H1 (cell line): ENCODE measurements around the gene RBM14. TPM values are rescaled to one million over a fixed set of nuclear protein-coding genes. Genes with fewer than 3 reads are reported as not detected.

Experiments used
- CTCF ChIA-PET: fragments of 300-600 bp; sonication (Branson Sonifier 250); formaldehyde crosslinking; loops from one replicate; lab custom pipeline; 2021; ENCODE audit not compliant: partially characterized antibody; lab: Charles Lee
- POLR2A ChIA-PET: fragments of 300-600 bp; sonication (Branson Sonifier 250); formaldehyde crosslinking; loops from one replicate; lab custom pipeline; 2021; ENCODE audit warnings: inconsistent platforms; ENCODE audit not compliant: partially characterized antibody; lab: Charles Lee
- DNase-seq, 2 experiments: peaks; one replicate each; pipeline versions ENCODE4 v3.0.0 to v3.0.0-alpha.2; 2010 to 2022; ENCODE audit warnings: low spot score in 2 of 2, low read depth in 1 of 2, mixed read lengths in 1 of 2
- FAIRE-seq: peaks from 2 replicates; lab custom pipeline; 2011; peaks lifted over from hg19 to GRCh38; lab: Jason Lieb, UNC
- H2AFZ ChIP-seq: 2 replicates; pipeline ENCODE4 v1.8.1; 2012; ENCODE audit warnings: low read length, inconsistent platforms
- H2AK5ac ChIP-seq: 2 replicates; pipeline ENCODE4 v1.6.1; 2013; ENCODE audit warnings: low read depth, low read length
- H2BK120ac ChIP-seq: replicated peaks from 2 replicates; pipeline ENCODE3; 2013; ENCODE audit warnings: low read depth, low read length, inconsistent platforms
- H2BK12ac ChIP-seq: 2 replicates; pipeline ENCODE4 v1.6.1; 2013; ENCODE audit warnings: low read depth, low read length
- H2BK15ac ChIP-seq: 2 replicates; pipeline ENCODE4 v1.6.1; 2013; ENCODE audit warnings: low read length
- H2BK20ac ChIP-seq: 2 replicates; pipeline ENCODE4 v1.6.1; 2013; ENCODE audit warnings: low read length
- H2BK5ac ChIP-seq: 2 replicates; pipeline ENCODE4 v1.6.1; 2013; ENCODE audit warnings: low read depth, low read length
- H3K14ac ChIP-seq: 2 replicates; pipeline ENCODE4 v1.6.1; 2013; ENCODE audit warnings: inconsistent platforms; ENCODE audit not compliant: insufficient read length
- H3K18ac ChIP-seq: 2 replicates; pipeline ENCODE4 v1.6.1; 2013; ENCODE audit warnings: low read length; ENCODE audit errors: extremely low read depth
- H3K23ac ChIP-seq: 2 replicates; pipeline ENCODE4 v1.6.1; 2013; ENCODE audit warnings: inconsistent platforms; ENCODE audit not compliant: insufficient read length
- H3K23me2 ChIP-seq: 2 replicates; pipeline ENCODE4 v1.6.1; 2013; ENCODE audit warnings: low read depth, low read length
- H3K27ac ChIP-seq: 2 replicates; pipeline ENCODE4 v1.6.1; 2011; ENCODE audit warnings: low read depth, low read length, inconsistent platforms
- H3K27me3 ChIP-seq, 4 experiments: replicated peaks in 1 of 4; 1 replicate in 1 of 4; 2 replicates in 3 of 4; pipeline versions ENCODE4 v1.6.1 to v1.8.1; 2011 to 2013; ENCODE audit warnings: low read length in 3 of 4, mild to moderate bottlenecking in 3 of 4, inconsistent platforms in 2 of 4, mixed read lengths in 2 of 4, moderate library complexity in 1 of 4; ENCODE audit not compliant: control insufficient read depth in 3 of 4, insufficient read depth in 3 of 4; ENCODE audit errors: extremely low read depth in 1 of 4
- H3K36me3 ChIP-seq, 4 experiments: 2 replicates each; pipeline versions ENCODE4 v1.6.1 to v1.8.1; 2011 to 2013; ENCODE audit warnings: mild to moderate bottlenecking in 4 of 4, low read length in 3 of 4, moderate library complexity in 2 of 4, control low read depth in 1 of 4, inconsistent platforms in 1 of 4; ENCODE audit not compliant: insufficient read depth in 4 of 4, control insufficient read depth in 2 of 4
- H3K4ac ChIP-seq: replicated peaks from 2 replicates; pipeline ENCODE3; 2013; ENCODE audit warnings: low read length, low read depth, mixed read lengths, inconsistent platforms; ENCODE audit not compliant: insufficient read length
- H3K4me1 ChIP-seq, 4 experiments: replicated peaks in 1 of 4; 1 replicate in 1 of 4; 2 replicates in 3 of 4; pipeline versions ENCODE4 v1.6.1 to v1.8.1; 2011 to 2013; ENCODE audit warnings: low read length in 3 of 4, inconsistent platforms in 2 of 4, mixed read lengths in 1 of 4; ENCODE audit not compliant: insufficient read depth in 4 of 4, control insufficient read depth in 3 of 4
- H3K4me2 ChIP-seq, 2 experiments: 2 replicates each; pipeline versions ENCODE4 v1.6.1 to v1.8.1; 2011 to 2013; ENCODE audit warnings: low read depth in 2 of 2, low read length in 2 of 2, control low read depth in 1 of 2, inconsistent platforms in 1 of 2, mild to moderate bottlenecking in 1 of 2; ENCODE audit not compliant: insufficient read depth in 1 of 2
- H3K4me3 ChIP-seq, 4 experiments: fragments of 200-600, 300-600 bp in 1 of 4; sonication (generic), shearing (Covaris generic), sonication (Bioruptor Twin) in 1 of 4; 2 replicates each; pipeline versions ENCODE4 v1.5.1 to v1.8.1; 2011 to 2016; ENCODE audit warnings: low read length in 4 of 4, low read depth in 3 of 4, control low read depth in 2 of 4, inconsistent platforms in 2 of 4, mild to moderate bottlenecking in 2 of 4, mixed read lengths in 1 of 4, moderate library complexity in 1 of 4; ENCODE audit not compliant: insufficient read depth in 2 of 4; ENCODE audit errors: extremely low read depth in 1 of 4
- H3K56ac ChIP-seq: replicated peaks from 2 replicates; pipeline ENCODE3; 2013; ENCODE audit warnings: low read depth, mild to moderate bottlenecking, mixed read lengths, low read length, inconsistent platforms; ENCODE audit not compliant: insufficient read length
- H3K79me1 ChIP-seq: 2 replicates; pipeline ENCODE4 v1.6.1; 2013; ENCODE audit warnings: low read depth, low read length, control low read depth
- H3K79me2 ChIP-seq, 2 experiments: 2 replicates each; pipeline versions ENCODE4 v1.6.1 to v1.8.1; 2012 to 2013; ENCODE audit warnings: low read length in 2 of 2, mild to moderate bottlenecking in 2 of 2, inconsistent platforms in 1 of 2; ENCODE audit not compliant: insufficient read depth in 2 of 2, control insufficient read depth in 1 of 2
- H3K9ac ChIP-seq, 4 experiments: replicated peaks in 1 of 4; 1 replicate in 1 of 4; 2 replicates in 3 of 4; pipeline versions ENCODE4 v1.6.1 to v1.8.1; 2011 to 2013; ENCODE audit warnings: low read depth in 3 of 4, low read length in 3 of 4, control low read depth in 2 of 4, mild to moderate bottlenecking in 2 of 4, moderate library complexity in 2 of 4, inconsistent platforms in 1 of 4; ENCODE audit errors: extremely low read depth in 1 of 4
- H3K9me3 ChIP-seq, 2 experiments: 2 replicates each; pipeline versions ENCODE4 v1.6.1 to v1.8.1; 2012 to 2013; ENCODE audit warnings: mild to moderate bottlenecking in 2 of 2, moderate library complexity in 2 of 2, control low read depth in 1 of 2, inconsistent platforms in 1 of 2, low read depth in 1 of 2, low read length in 1 of 2, mixed read lengths in 1 of 2; ENCODE audit not compliant: insufficient read depth in 2 of 2
- H4K20me1 ChIP-seq, 2 experiments: replicated peaks in 1 of 2; 2 replicates each; pipeline versions ENCODE3 to v1.8.1; 2011 to 2013; ENCODE audit warnings: inconsistent platforms in 2 of 2, low read length in 2 of 2, mild to moderate bottlenecking in 1 of 2; ENCODE audit not compliant: insufficient read depth in 2 of 2, control insufficient read depth in 1 of 2
- H4K5ac ChIP-seq: 2 replicates; pipeline ENCODE4 v1.6.1; 2013; ENCODE audit warnings: low read length, low read depth, mixed read lengths, inconsistent platforms; ENCODE audit not compliant: insufficient read length
- H4K8ac ChIP-seq: 2 replicates; pipeline ENCODE4 v1.8.0; 2013; ENCODE audit warnings: mild to moderate bottlenecking, moderate library complexity, low read length, inconsistent platforms; ENCODE audit not compliant: insufficient read depth; ENCODE audit errors: extremely low read depth
- H4K91ac ChIP-seq: replicated peaks from 2 replicates; pipeline ENCODE3; 2013; ENCODE audit warnings: low read length, mixed read lengths, inconsistent platforms; ENCODE audit not compliant: insufficient read length
- CBX5 ChIP-seq: fragments of 300-800, 300-1000 bp; sonication (generic); IDR thresholded peaks from 2 replicates; pipeline ENCODE4 v1.7.1; 2016; ENCODE audit warnings: antibody characterized with exemption, low read length, low read depth
- HDAC6 ChIP-seq: IDR thresholded peaks from one replicate; pipeline ENCODE4 v1.7.1; 2012; ENCODE audit warnings: low read depth, mild to moderate bottlenecking, inconsistent platforms, low read length, moderate library complexity
- JUN ChIP-seq: IDR thresholded peaks from 2 replicates; pipeline ENCODE4 v1.6.1; 2011; ENCODE audit warnings: low read depth, mild to moderate bottlenecking, improper control_type of control experiment, low read length
- KDM5A ChIP-seq: fragments of 200-600 bp; IDR thresholded peaks from 2 replicates; pipeline ENCODE4 v1.7.1; 2012; ENCODE audit warnings: mild to moderate bottlenecking, low read length, inconsistent platforms, mixed read lengths
- PHF8 ChIP-seq: fragments of 200-600 bp; sonication (generic); conservative IDR thresholded peaks from 2 replicates; pipeline ENCODE4 v1.7.1; 2012; ENCODE audit warnings: low read depth, mild to moderate bottlenecking, inconsistent platforms, low read length, moderate library complexity
- RFX5 ChIP-seq: IDR thresholded peaks from 2 replicates; pipeline ENCODE4 v1.6.1; 2011; ENCODE audit warnings: low read depth, low read length, improper control_type of control experiment, borderline replicate concordance
- SRF ChIP-seq: IDR thresholded peaks from 2 replicates; pipeline ENCODE4 v1.6.1; 2011; ENCODE audit warnings: mild to moderate bottlenecking, low read depth, low read length, moderate library complexity
- ZNF274 ChIP-seq: IDR thresholded peaks from 2 replicates; pipeline ENCODE4 v1.7.0; 2012; ENCODE audit warnings: low read length, borderline replicate concordance; ENCODE audit errors: extremely low read depth
- WGBS, 2 experiments: shearing (Covaris generic) in 1 of 2; methylation state at CpG; one replicate each; pipeline versions ENCODE4 v1.1.6 to v1.1.7; 2013 to 2015; ENCODE audit warnings: low lambda C conversion rate in 2 of 2, mixed read lengths in 2 of 2, inconsistent platforms in 1 of 2, low coverage in 1 of 2, missing lambda C conversion rate in 1 of 2; ENCODE audit not compliant: insufficient replicate concordance in 2 of 2, insufficient coverage in 1 of 2, insufficient read length in 1 of 2; ENCODE audit errors: extremely low coverage in 1 of 2, missing lambda C conversion rate in 1 of 2; 5-methylcytosine and 5-hydroxymethylcytosine counted together
- polyA plus RNA-seq, 7 experiments: library from polyadenylated mRNA; depleted of rRNA in 3 of 7; stranded (reverse) in 5 of 7; unstranded in 2 of 7; fragments of >200 nt in 5 of 7; fragments of 200-250 nt in 2 of 7; gene quantifications; 1 replicate in 5 of 7; 2 replicates in 1 of 7; 4 replicates in 1 of 7; pipeline versions ENCODE4 v1.2.1 to v1.2.3, GENCODE V29; 2011 to 2013; ENCODE audit warnings: missing spikeins in 2 of 7, mixed read lengths in 2 of 7
- total RNA-seq: library from RNA; stranded (reverse); fragmentation: NEBNext Ultra II Directional; extraction: Animal tissue kit (Norgen Biotek cat#: 25700); gene quantifications from 2 replicates; pipeline ENCODE4 v1.2.1, GENCODE V29; 2021
- TF ChIP-seq, protein P1 (sequence below): IDR thresholded peaks from 2 replicates; pipeline ENCODE4 v1.6.1; 2012; ENCODE audit warnings: low read length, inconsistent platforms

Gene RBM14
- total and polyA plus RNA-seq, 2 of the 8 experiments (the other 6 are each of a cell fraction or from before 2014, with no cell fraction given), result 67.2 to 142 TPM

DNA sequence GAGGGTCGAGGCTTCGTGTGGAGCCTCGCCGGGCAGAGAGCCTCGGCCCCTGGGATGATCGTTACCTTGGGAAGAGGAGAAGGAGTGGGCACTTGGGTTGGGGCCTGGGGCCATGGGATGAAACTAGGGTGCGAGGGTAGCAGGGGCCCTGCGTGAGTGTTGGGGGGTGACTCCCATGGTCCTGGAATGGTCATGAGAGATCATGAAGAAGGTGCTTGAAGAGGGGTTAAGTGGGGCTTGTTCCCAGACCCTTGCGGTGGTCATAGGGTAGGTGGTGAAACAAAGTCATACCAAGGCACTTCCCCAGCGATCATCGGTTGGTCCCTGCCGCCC is 23.2 kb upstream of the RBM14 start:
- Histone ChIP-seq H3K14ac (no peak overlapping the region), H4K91ac (peak overlapping the region; percentile 50), H2BK20ac (no peak overlapping the region), H3K23ac (no peak overlapping the region), H3K4me2 (peak overlapping the region; percentile 60 to 92), H2BK5ac (peak overlapping the region; percentile 47; the same call in 1 of the 2 replicates), H2BK12ac (peak overlapping the region; percentile 13; the same call in 1 of the 2 replicates), H3K4me3 (peak overlapping the region; percentile 49 to 73 (median 64)), H3K56ac (no peak overlapping the region), H3K79me2 (peaks cover 0 to 5% of the 10 kb centered on the region in 2 experiments; a peak in 2 of 4 replicates), H4K5ac (peak overlapping the region; percentile 61), H2BK15ac (no peak overlapping the region), H3K79me1 (peaks cover 5% of the 10 kb centered on the region), H3K18ac (no peak overlapping the region), H4K8ac (peak overlapping the region; percentile 94), H3K9me3 (peaks cover 9 to 17% of the 10 kb centered on the region in 2 experiments), H3K4me1 (peaks cover 0 to 11% (median 7%) of the 10 kb centered on the region in 4 experiments; a peak in 6 of 7 replicates), H2AFZ (peak overlapping the region; percentile 46; the same call in 1 of the 2 replicates), H3K4ac (peak overlapping the region; percentile 94), H3K23me2 (peaks cover 9% of the 10 kb centered on the region), H3K36me3 (no peaks in the 10 kb centered on the region; a peak in 1 of 8 replicates), H4K20me1 (no peaks in the 10 kb centered on the region), H3K27ac (peak overlapping the region; percentile 57), H2AK5ac (0 out of 2 replicates have a peak overlapping the region, but pooled peaks have one; percentile 7), H3K27me3 (peaks cover 0 to 10% (median 4%) of the 10 kb centered on the region in 4 experiments; a peak in 3 of 7 replicates), H3K9ac (peak overlapping the region in 3 of 4 experiments; percentile 52 to 70 (median 67); a peak in 5 of 7 replicates), H2BK120ac (no peak overlapping the region)
- no peak for FAIRE-seq
- TF ChIP-seq ZNF274, result no peak
- no peak for TF ChIP-seq CBX5
- no peak for TF ChIP-seq SRF
- TF ChIP-seq, protein P1, sequence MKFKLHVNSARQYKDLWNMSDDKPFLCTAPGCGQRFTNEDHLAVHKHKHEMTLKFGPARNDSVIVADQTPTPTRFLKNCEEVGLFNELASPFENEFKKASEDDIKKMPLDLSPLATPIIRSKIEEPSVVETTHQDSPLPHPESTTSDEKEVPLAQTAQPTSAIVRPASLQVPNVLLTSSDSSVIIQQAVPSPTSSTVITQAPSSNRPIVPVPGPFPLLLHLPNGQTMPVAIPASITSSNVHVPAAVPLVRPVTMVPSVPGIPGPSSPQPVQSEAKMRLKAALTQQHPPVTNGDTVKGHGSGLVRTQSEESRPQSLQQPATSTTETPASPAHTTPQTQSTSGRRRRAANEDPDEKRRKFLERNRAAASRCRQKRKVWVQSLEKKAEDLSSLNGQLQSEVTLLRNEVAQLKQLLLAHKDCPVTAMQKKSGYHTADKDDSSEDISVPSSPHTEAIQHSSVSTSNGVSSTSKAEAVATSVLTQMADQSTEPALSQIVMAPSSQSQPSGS, result no peak
- TF ChIP-seq RFX5, result no peak
- TF ChIP-seq HDAC6, result no peak
- TF ChIP-seq JUN, result no peak
- TF ChIP-seq KDM5A, result no peak
- TF ChIP-seq PHF8, result peak; percentile 87
- POLR2A ChIA-PET, result interaction anchor here (0.9 to 65.3 kb wide), 6 partner anchors 10 to 49 kb away, joined by 3 to 2165 read pairs (median 5); partner anchors contain the start of genes ACTN3, RBM14 and RBM4
- CTCF ChIA-PET, result interaction anchor here (1.1 to 3.5 kb wide), 16 partner anchors 10 to 102 kb away, joined by 3 to 43 read pairs (median 6); partner anchors contain the start of genes ACTN3, CTSF, RBM4B and ZDHHC24
- WGBS, 2 experiments, result 46% methylated on average over 12 of the region's 12 CpGs; no CpG with 5 or more reads in 1 of the 2 experiments
- DNase-seq, result no peak
